IPS DF 6.9 (cell line): ENCODE data around the gene NPC1.
"Not testable (repeated sequence)": the region's sequence is repeated elsewhere in the genome, so short reads cannot be mapped to it uniquely, and the experiment has no call there.

ENCODE experiments used
- DNase-seq: peaks from one replicate; pipeline ENCODE4 v3.0.0-alpha.2; 2013; ENCODE audit warnings: low read depth, low spot score
- H3K27ac ChIP-seq: one replicate; pipeline ENCODE4 v1.5.1; 2013; ENCODE audit warnings: low read length, control low read depth
- H3K27me3 ChIP-seq: 2 replicates; pipeline ENCODE4 v1.6.1; 2013; ENCODE audit warnings: mild to moderate bottlenecking, low read length; ENCODE audit not compliant: control insufficient read depth, insufficient read depth
- H3K36me3 ChIP-seq: 2 replicates; pipeline ENCODE4 v1.6.1; 2013; ENCODE audit warnings: low read length; ENCODE audit not compliant: control insufficient read depth, insufficient read depth
- H3K4me1 ChIP-seq: 2 replicates; pipeline ENCODE4 v1.6.1; 2013; ENCODE audit warnings: low read length; ENCODE audit not compliant: control insufficient read depth, insufficient read depth
- H3K4me3 ChIP-seq: 2 replicates; pipeline ENCODE4 v1.5.1; 2013; ENCODE audit warnings: mild to moderate bottlenecking, low read length
- H3K9me3 ChIP-seq: 2 replicates; pipeline ENCODE4 v1.6.1; 2013; ENCODE audit warnings: low read length, inconsistent platforms; ENCODE audit not compliant: control insufficient read depth, insufficient read depth
- WGBS: extraction: QIAGEN DNeasy Blood & Tissue Kit; methylation state at CpG from one replicate; pipeline ENCODE4 v1.1.7; 2013; ENCODE audit warnings: mixed read lengths, missing lambda C conversion rate; ENCODE audit not compliant: insufficient read length, insufficient coverage; 5-methylcytosine and 5-hydroxymethylcytosine counted together

Gene NPC1

GRCh38 chr18:23626451-23627279 lies 40.4 kb upstream of the NPC1 start:
- no peaks in the 10 kb centered on the region for H3K27me3 ChIP-seq
- no peak overlapping the region for H3K27ac ChIP-seq
- no peaks in the 10 kb centered on the region for H3K9me3 ChIP-seq
- H3K36me3 ChIP-seq = no peaks in the 10 kb centered on the region
- WGBS = no CpG with 5 or more reads among the region's 4 CpGs
- DNase-seq = no peak
- H3K4me3 ChIP-seq = no peak overlapping the region
- no peaks in the 10 kb centered on the region for H3K4me1 ChIP-seq

- H3K9me3 ChIP-seq = no peaks in the 10 kb centered on the region
- no peak for DNase-seq
- no CpG with 5 or more reads among the region's 3 CpGs for WGBS
- peaks cover 7% of the 10 kb centered on the region; the same call in 1 of the 2 replicates for H3K27me3 ChIP-seq
- no peak overlapping the region for H3K4me3 ChIP-seq
- H3K36me3 ChIP-seq = no peaks in the 10 kb centered on the region
- no peak overlapping the region for H3K27ac ChIP-seq
- H3K4me1 ChIP-seq = no peaks in the 10 kb centered on the region
Observed at GRCh38 chr18:23623040-23623439, 36.7 kb upstream of the NPC1 start.

- no CpG with 5 or more reads among the region's 41 CpGs for WGBS
- H3K9me3 ChIP-seq = no peaks in the 10 kb centered on the region
- DNase-seq = no peak
- H3K27me3 ChIP-seq = peaks cover 7% of the 10 kb centered on the region; the same call in 1 of the 2 replicates
- no peak overlapping the region for H3K27ac ChIP-seq
- H3K4me3 ChIP-seq = peak overlapping the region; percentile 53; the same call in 1 of the 2 replicates
- no peaks in the 10 kb centered on the region for H3K36me3 ChIP-seq
- H3K4me1 ChIP-seq = no peaks in the 10 kb centered on the region
Observed at GRCh38 chr18:23619388-23619881, 33.1 kb upstream of the NPC1 start.

GRCh38 chr18:23618862-23619387 lies 32.6 kb upstream of the NPC1 start:
- no peaks in the 10 kb centered on the region for H3K36me3 ChIP-seq
- H3K9me3 ChIP-seq = no peaks in the 10 kb centered on the region
- no peak for DNase-seq
- H3K4me3 ChIP-seq = peak overlapping the region; percentile 53; the same call in 1 of the 2 replicates
- no peak overlapping the region for H3K27ac ChIP-seq
- no peaks in the 10 kb centered on the region for H3K4me1 ChIP-seq
- H3K27me3 ChIP-seq = peaks cover 7% of the 10 kb centered on the region; the same call in 1 of the 2 replicates
- no CpG with 5 or more reads among the region's 18 CpGs for WGBS

- H3K4me3 ChIP-seq = no peak overlapping the region
- H3K27me3 ChIP-seq = peaks cover 7% of the 10 kb centered on the region; the same call in 1 of the 2 replicates
- WGBS = no CpG with 5 or more reads among the region's 4 CpGs
- H3K4me1 ChIP-seq = no peaks in the 10 kb centered on the region
- H3K27ac ChIP-seq = no peak overlapping the region
- no peaks in the 10 kb centered on the region for H3K9me3 ChIP-seq
- H3K36me3 ChIP-seq = no peaks in the 10 kb centered on the region
- DNase-seq = no peak
Observed at GRCh38 chr18:23617412-23618014, 31.2 kb upstream of the NPC1 start.

- DNase-seq = no peak
- H3K36me3 ChIP-seq = no peaks in the 10 kb centered on the region
- H3K4me1 ChIP-seq = no peaks in the 10 kb centered on the region
- no peak overlapping the region for H3K27ac ChIP-seq
- H3K9me3 ChIP-seq = no peaks in the 10 kb centered on the region
- H3K4me3 ChIP-seq = no peak overlapping the region
- WGBS = no CpG with 5 or more reads among the region's 2 CpGs
- peaks cover 7% of the 10 kb centered on the region; the same call in 1 of the 2 replicates for H3K27me3 ChIP-seq
Observed at GRCh38 chr18:23616258-23616657, 30.0 kb upstream of the NPC1 start.

- no peak for DNase-seq
- Histone ChIP-seq H3K9me3 (no peaks in the 10 kb centered on the region), H3K36me3 (no peaks in the 10 kb centered on the region), H3K4me1 (no peaks in the 10 kb centered on the region), H3K27ac (no peak overlapping the region), H3K27me3 (peaks cover 4% of the 10 kb centered on the region; the same call in 1 of the 2 replicates), H3K4me3 (no peak overlapping the region)
- no CpG with 5 or more reads among the region's 3 CpGs for WGBS
Observed at GRCh38 chr18:23614891-23615290, 28.6 kb upstream of the NPC1 start.

- Histone ChIP-seq H3K4me1 (no peaks in the 10 kb centered on the region), H3K4me3 (no peak overlapping the region), H3K27me3 (no peaks in the 10 kb centered on the region; the same call in 1 of the 2 replicates), H3K9me3 (no peaks in the 10 kb centered on the region), H3K36me3 (no peaks in the 10 kb centered on the region), H3K27ac (no peak overlapping the region)
- no CpG with 5 or more reads among the region's 2 CpGs for WGBS
- no peak for DNase-seq
Observed at GRCh38 chr18:23614413-23614812, 28.1 kb upstream of the NPC1 start.

- H3K27me3 ChIP-seq, H3K27ac ChIP-seq: not testable (repeated sequence)
Observed at GRCh38 chr18:23613091-23613475, 26.8 kb upstream of the NPC1 start.

GRCh38 chr18:23612434-23613090 lies 26.3 kb upstream of the NPC1 start:
- Histone ChIP-seq H3K27me3 (no peaks in the 10 kb centered on the region), H3K9me3 (no peaks in the 10 kb centered on the region), H3K4me3 (no peak overlapping the region), H3K27ac (no peak overlapping the region), H3K4me1 (no peaks in the 10 kb centered on the region), H3K36me3 (no peaks in the 10 kb centered on the region)
- WGBS = no CpG with 5 or more reads among the region's 8 CpGs
- DNase-seq = no peak

More at GRCh38 chr18:23613091-23613475, 26.8 kb upstream of the NPC1 start:
- not testable (repeated sequence) for H3K36me3 ChIP-seq, H3K4me1 ChIP-seq, H3K9me3 ChIP-seq, DNase-seq, H3K4me3 ChIP-seq
- WGBS = no CpG with 5 or more reads among the region's 7 CpGs
